Spleen (tissue), 11 donors: ENCODE data around the gene TMCC3. TPM values are rescaled to one million over a fixed set of nuclear protein-coding genes. Genes with fewer than 3 reads are reported as not detected.
"Not testable (repeated sequence)": the region's sequence is repeated elsewhere in the genome, so short reads cannot be mapped to it uniquely, and the experiment has no call there.

Experiments
- DNase-seq: peaks from one replicate; pipeline ENCODE4 v3.0.0-alpha.2; 2020
- H3K27ac ChIP-seq, 8 donors: fragments of 200-600 bp; sonication (generic) in 7 of 8; 1 replicate in 4 of 8; 2 replicates in 4 of 8; pipeline versions ENCODE4 v1.5.0 to v1.8.0; 2016 to 2021; ENCODE audit warnings: inconsistent platforms in 4 of 8, mild to moderate bottlenecking in 4 of 8, moderate library complexity in 1 of 8
- H3K27me3 ChIP-seq, 7 donors: fragments of 200-600 bp; sonication (generic) in 6 of 7; replicated peaks in 1 of 7; 1 replicate in 4 of 7; 2 replicates in 3 of 7; pipeline versions ENCODE4 v1.5.0 to v1.8.0; 2016 to 2021; ENCODE audit warnings: inconsistent platforms in 3 of 7, mild to moderate bottlenecking in 1 of 7
- H3K36me3 ChIP-seq, 6 donors: fragments of 200-600 bp; sonication (generic) in 5 of 6; 1 replicate in 4 of 6; 2 replicates in 2 of 6; pipeline versions ENCODE4 v1.5.0 to v1.8.0; 2016 to 2021; ENCODE audit warnings: inconsistent platforms in 2 of 6
- H3K4me1 ChIP-seq, 6 donors: fragments of 200-600 bp; sonication (generic) in 5 of 6; 1 replicate in 3 of 6; 2 replicates in 3 of 6; pipeline versions ENCODE4 v1.5.0 to v1.8.0; 2016 to 2021; ENCODE audit warnings: inconsistent platforms in 3 of 6
- H3K4me3 ChIP-seq, 8 donors: fragments of 200-600 bp; sonication (generic) in 7 of 8; 1 replicate in 4 of 8; 2 replicates in 4 of 8; pipeline versions ENCODE4 v1.5.0 to v1.8.0; 2016 to 2021; ENCODE audit warnings: inconsistent platforms in 4 of 8, mild to moderate bottlenecking in 4 of 8, moderate library complexity in 2 of 8
- H3K9me3 ChIP-seq, 8 donors: fragments of 200-600 bp; sonication (generic) in 7 of 8; 1 replicate in 4 of 8; 2 replicates in 4 of 8; pipeline versions ENCODE4 v1.5.0 to v1.8.0; 2016 to 2021; ENCODE audit warnings: inconsistent platforms in 4 of 8
- POLR2A ChIP-seq, 3 donors: fragments of 450-650 bp; IDR thresholded peaks; one replicate each; pipeline ENCODE4 v1.5.1; 2017; ENCODE audit warnings: antibody characterized with exemption in 3 of 3, mild to moderate bottlenecking in 1 of 3
- POLR2AphosphoS5 ChIP-seq, 3 donors: sonication (generic); formaldehyde crosslinking; IDR thresholded peaks; one replicate each; pipeline ENCODE4 v1.5.1; 2017; ENCODE audit warnings: antibody characterized with exemption in 3 of 3
- WGBS, 5 donors: extraction: QIAGEN DNeasy Blood & Tissue Kit in 3 of 5; methylation state at CpG; one replicate each; pipeline versions ENCODE4 v1.1.5 to v1.1.7; 2013 to 2018; 5-methylcytosine and 5-hydroxymethylcytosine counted together
- intact Hi-C: fragments of 100-400 bp; cut with DNase I; formaldehyde crosslinking; loops from one replicate; pipeline ENCODE4 v1.15.0; 2023; ENCODE audit warnings: low total_unique reads
- polyA plus RNA-seq, 3 donors: library from polyadenylated mRNA; stranded (reverse); fragments of 200-250 nt; gene quantifications; one replicate each; pipeline ENCODE4 v1.2.1, GENCODE V29; 2013
- total RNA-seq, 7 donors: library from RNA; depleted of rRNA in 3 of 7; stranded (reverse); fragments of >200 nt in 3 of 7; fragmentation: NEBNext Ultra II Directional in 4 of 7; extraction: Animal tissue kit (Norgen Biotek cat#: 25700) in 4 of 7; gene quantifications; one replicate each; pipeline versions ENCODE4 v1.1.0 to v1.2.1, GENCODE V29; 2016 to 2021
- TF ChIP-seq, protein P1 (sequence below), 11 experiments: fragments of 200-600 bp in 7 of 11; fragments of 450-650 bp in 4 of 11; sonication (generic) in 4 of 11; IDR thresholded peaks in 8 of 11; conservative IDR thresholded peaks in 3 of 11; 1 replicate in 7 of 11; 2 replicates in 4 of 11; pipeline versions ENCODE4 v1.4.0 to v1.8.0; 2016 to 2021; ENCODE audit warnings: antibody characterized with exemption in 11 of 11, inconsistent platforms in 4 of 11, mild to moderate bottlenecking in 1 of 11
- donor health status: healthy with polysubstance abuse.
- donor health status: DM: no; HTN: no; CAD: no; lungs with moderate emphysema.
- donor health status: DM: no; HTN: no; CAD: no.
- donor health status: Bipolar disorder and iron deficiency.
- donor health status: healthy.
- donor health status: DM: no; HTN: no; CAD: no.
- donor health status: DM: yes; HTN: yes; CAD: no.

TMCC3 gene
- total and polyA plus RNA-seq, 10 donors, result 2.9 to 41.3 (median 27.7) TPM

GRCh38 chr12:94596596-94596995, 53.8 kb downstream of the TMCC3 start:
- Histone ChIP-seq H3K27me3 (no peaks in the 10 kb centered on the region), H3K9me3 (no peaks in the 10 kb centered on the region), H3K27ac (no peak overlapping the region), H3K4me3 (no peak overlapping the region), H3K36me3 (no peaks in the 10 kb centered on the region), H3K4me1 (peaks cover 0 to 35% (median 13%) of the 10 kb centered on the region in 6 donors)
- TF ChIP-seq POLR2AphosphoS5 (IDR thresholded peaks at IDR 0.05) (no peak), POLR2A (IDR thresholded peaks at IDR 0.05) (no peak)
- TF ChIP-seq, protein P1, sequence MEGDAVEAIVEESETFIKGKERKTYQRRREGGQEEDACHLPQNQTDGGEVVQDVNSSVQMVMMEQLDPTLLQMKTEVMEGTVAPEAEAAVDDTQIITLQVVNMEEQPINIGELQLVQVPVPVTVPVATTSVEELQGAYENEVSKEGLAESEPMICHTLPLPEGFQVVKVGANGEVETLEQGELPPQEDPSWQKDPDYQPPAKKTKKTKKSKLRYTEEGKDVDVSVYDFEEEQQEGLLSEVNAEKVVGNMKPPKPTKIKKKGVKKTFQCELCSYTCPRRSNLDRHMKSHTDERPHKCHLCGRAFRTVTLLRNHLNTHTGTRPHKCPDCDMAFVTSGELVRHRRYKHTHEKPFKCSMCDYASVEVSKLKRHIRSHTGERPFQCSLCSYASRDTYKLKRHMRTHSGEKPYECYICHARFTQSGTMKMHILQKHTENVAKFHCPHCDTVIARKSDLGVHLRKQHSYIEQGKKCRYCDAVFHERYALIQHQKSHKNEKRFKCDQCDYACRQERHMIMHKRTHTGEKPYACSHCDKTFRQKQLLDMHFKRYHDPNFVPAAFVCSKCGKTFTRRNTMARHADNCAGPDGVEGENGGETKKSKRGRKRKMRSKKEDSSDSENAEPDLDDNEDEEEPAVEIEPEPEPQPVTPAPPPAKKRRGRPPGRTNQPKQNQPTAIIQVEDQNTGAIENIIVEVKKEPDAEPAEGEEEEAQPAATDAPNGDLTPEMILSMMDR (IDR thresholded peaks at IDR 0.05 in 8 of 11, conservative IDR thresholded peaks at IDR 0.05 in 3 of 11), result no peak
- WGBS, 5 donors, result 88 to 98% (median 93%) methylated on average over 2 of the region's 2 CpGs
- no peak for DNase-seq
- intact Hi-C loops, result no loop called here

GRCh38 chr12:94595152-94595551, 55.2 kb downstream of the TMCC3 start:
- 81 to 95% (median 83%) methylated on average over 3 of the region's 3 CpGs for WGBS, 5 donors
- H3K4me3 ChIP-seq, result no peak overlapping the region
- H3K27me3 ChIP-seq, result no peaks in the 10 kb centered on the region
- H3K9me3 ChIP-seq, result no peaks in the 10 kb centered on the region
- intact Hi-C loops, result no loop called here
- peaks cover 0 to 4% (median 0%) of the 10 kb centered on the region in 6 donors for H3K36me3 ChIP-seq
- DNase-seq, result no peak
- TF ChIP-seq POLR2AphosphoS5 (IDR thresholded peaks at IDR 0.05) (no peak), POLR2A (IDR thresholded peaks at IDR 0.05) (no peak)
- TF ChIP-seq, protein P1 (IDR thresholded peaks at IDR 0.05 in 8 of 11, conservative IDR thresholded peaks at IDR 0.05 in 3 of 11), result no peak
- peak overlapping the region in 3 of 8 donors; percentile 47 to 67 (median 62) for H3K27ac ChIP-seq
- peaks cover 0 to 41% (median 13%) of the 10 kb centered on the region in 6 donors for H3K4me1 ChIP-seq

- Histone ChIP-seq H3K36me3 (peaks cover 0 to 4% (median 0%) of the 10 kb centered on the region in 6 donors), H3K27me3 (no peaks in the 10 kb centered on the region), H3K4me3 (no peak overlapping the region), H3K9me3 (no peaks in the 10 kb centered on the region), H3K27ac (peak overlapping the region in 5 of 8 donors; percentile 21 to 67 (median 47)), H3K4me1 (peaks cover 0 to 41% (median 13%) of the 10 kb centered on the region in 6 donors)
- TF ChIP-seq POLR2A (IDR thresholded peaks at IDR 0.05), result no peak
- TF ChIP-seq, protein P1 (IDR thresholded peaks at IDR 0.05 in 8 of 11, conservative IDR thresholded peaks at IDR 0.05 in 3 of 11), result no peak
- WGBS, 5 donors, result 54 to 69% (median 61%) methylated on average over 3 of the region's 3 CpGs
- DNase-seq, result no peak
- intact Hi-C loops, result no loop called here
These were observed 55.9 kb downstream of the TMCC3 start for GRCh38 chr12:94594443-94594825.

- H3K36me3 ChIP-seq, result peaks cover 0 to 4% (median 0%) of the 10 kb centered on the region in 6 donors
- TF ChIP-seq POLR2AphosphoS5 (IDR thresholded peaks at IDR 0.05), result peak in 1 of 3 donors; percentile 14
- no peak for TF ChIP-seq POLR2A (IDR thresholded peaks at IDR 0.05)
- no peaks in the 10 kb centered on the region for H3K27me3 ChIP-seq
- no peak overlapping the region for H3K4me3 ChIP-seq
- H3K27ac ChIP-seq, result peak overlapping the region in 6 of 8 donors; percentile 6 to 67 (median 46)
- no peak for DNase-seq
- WGBS, 5 donors, result 33 to 55% (median 51%) methylated on average over 4 of the region's 4 CpGs
- H3K4me1 ChIP-seq, result peaks cover 0 to 41% (median 13%) of the 10 kb centered on the region in 6 donors
- intact Hi-C loops, result no loop called here
- H3K9me3 ChIP-seq, result no peaks in the 10 kb centered on the region
These were observed 56.4 kb downstream of the TMCC3 start for GRCh38 chr12:94593822-94594442.

DNA sequence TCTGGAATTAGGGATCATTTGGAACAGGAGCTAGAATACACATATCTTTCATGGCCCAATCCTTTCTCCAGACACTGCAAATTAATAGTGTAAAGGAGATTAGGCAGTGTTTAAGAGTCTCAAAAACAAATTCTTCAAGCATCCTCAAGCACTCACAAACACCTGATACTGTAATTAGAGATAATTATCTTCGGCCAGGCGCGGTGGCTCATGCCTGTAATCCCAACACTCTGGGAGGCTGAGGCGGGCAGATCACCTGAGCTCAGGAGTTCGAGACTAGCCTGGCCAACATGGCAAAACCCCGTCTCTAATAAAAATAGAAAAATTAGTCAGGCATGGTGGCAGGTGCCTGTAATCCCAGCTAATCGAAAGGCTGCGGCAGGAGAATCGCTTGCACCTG, 57.6 kb downstream of the TMCC3 start:
- H3K27ac ChIP-seq, result peak overlapping the region in 1 of 8 donors; percentile 62
- WGBS, 5 donors, result 87 to 95% (median 91%) methylated on average over 9 of the region's 9 CpGs
- H3K36me3 ChIP-seq, result not testable (repeated sequence)

More for the DNA sequence above, 57.6 kb downstream of the TMCC3 start:
- intact Hi-C loops, DNase-seq, H3K4me3 ChIP-seq, H3K9me3 ChIP-seq, H3K27me3 ChIP-seq: not testable (repeated sequence)
- peaks cover 0 to 47% (median 17%) of the 10 kb centered on the region in 6 donors for H3K4me1 ChIP-seq
